GM18873 (cell line): Measurements from ENCODE around the gene NELFB.
A peak's percentile ranks its signal among the peaks of the same experiment; 100 is the strongest.

Experiments used
- ATAC-seq: cut with Tn5 transposase; IDR thresholded peaks from one replicate; pipeline ENCODE4 v1.9.1; 2021; ENCODE audit warnings: mild to moderate bottlenecking, moderate library complexity, moderate number of reproducible peaks; ENCODE audit not compliant: unreplicated experiment, low FRiP score

NELFB gene

DNA sequence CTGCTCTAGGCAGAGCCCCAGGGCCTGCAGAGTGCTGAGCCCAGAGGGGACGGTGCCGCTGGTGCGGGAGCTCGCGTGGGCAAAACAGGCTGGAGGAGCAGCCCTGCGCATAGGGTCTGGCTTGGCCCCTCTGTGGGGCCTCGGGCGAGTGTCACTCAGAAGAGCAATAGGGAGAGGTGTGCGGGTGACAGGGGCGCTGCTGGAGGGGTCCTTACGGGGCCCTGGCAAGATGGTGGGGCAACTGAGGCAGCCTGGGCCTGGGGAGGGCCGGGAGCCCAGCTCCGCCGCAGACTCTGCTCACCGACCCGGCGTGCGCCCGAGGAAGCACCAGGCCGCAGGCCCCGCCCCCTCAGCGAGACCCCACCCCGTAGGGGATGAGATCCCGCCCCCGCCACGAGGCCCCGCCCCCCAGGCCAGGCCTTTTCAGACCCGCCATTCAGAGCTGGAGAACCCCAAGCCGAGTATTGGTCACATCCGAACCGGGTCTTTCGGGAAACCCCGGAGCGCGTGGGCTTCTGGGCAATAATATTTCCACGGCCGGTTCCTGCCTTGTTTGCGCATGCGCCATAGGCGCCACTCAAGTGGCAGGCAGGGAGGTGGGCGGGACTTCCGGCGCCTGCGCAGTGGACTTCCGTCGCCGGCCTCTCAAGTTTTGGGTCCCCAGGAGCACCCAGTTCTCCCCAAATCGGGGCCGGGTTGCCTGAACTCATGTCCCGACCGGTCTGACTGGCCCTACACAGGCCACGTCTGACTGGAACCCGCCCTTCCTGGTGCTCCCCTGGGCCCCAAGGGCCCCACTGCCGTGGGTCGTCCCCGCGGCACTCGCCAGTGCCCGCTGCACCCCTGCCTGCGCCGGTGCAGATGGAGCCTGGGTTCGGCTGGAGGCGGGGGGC is 31.8 kb upstream of the NELFB start:
- peak; percentile 64 for ATAC-seq

- no peak for ATAC-seq
These were observed 30.1 kb upstream of the NELFB start, which contains the start of gene CYSRT1 for GRCh38 chr9:137224830-137225694. CYSRT1 (plus strand) TSS chr9:137225174; CDS start chr9:137225622, 448 bp downstream.

DNA sequence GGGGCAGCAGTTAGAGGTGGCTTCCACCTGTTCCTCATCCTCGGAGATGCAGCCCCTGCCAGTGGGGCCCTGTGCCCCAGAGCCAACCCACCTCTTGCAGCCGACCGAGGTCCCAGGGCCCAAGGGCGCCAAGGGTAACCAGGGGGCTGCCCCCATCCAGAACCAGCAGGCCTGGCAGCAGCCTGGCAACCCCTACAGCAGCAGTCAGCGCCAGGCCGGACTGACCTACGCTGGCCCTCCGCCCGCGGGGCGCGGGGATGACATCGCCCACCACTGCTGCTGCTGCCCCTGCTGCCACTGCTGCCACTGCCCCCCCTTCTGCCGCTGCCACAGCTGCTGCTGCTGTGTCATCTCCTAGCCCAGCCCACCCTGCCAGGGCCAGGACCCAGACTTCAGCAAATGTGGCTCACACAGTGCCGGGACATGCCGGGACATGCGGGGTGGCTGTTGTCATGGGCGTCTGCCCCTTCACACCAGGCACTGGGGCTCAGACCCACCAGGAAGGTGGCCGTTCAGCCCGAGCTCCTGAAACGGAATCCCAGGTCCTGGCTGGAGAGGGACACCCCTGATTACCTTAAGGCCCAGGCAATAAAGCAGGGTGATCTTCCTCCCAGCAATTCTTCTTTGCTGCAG is 29.3 kb upstream of the NELFB start:
- no peak for ATAC-seq

- ATAC-seq: no peak
These were observed 28.6 kb upstream of the NELFB start for GRCh38 chr9:137226338-137227053.

DNA sequence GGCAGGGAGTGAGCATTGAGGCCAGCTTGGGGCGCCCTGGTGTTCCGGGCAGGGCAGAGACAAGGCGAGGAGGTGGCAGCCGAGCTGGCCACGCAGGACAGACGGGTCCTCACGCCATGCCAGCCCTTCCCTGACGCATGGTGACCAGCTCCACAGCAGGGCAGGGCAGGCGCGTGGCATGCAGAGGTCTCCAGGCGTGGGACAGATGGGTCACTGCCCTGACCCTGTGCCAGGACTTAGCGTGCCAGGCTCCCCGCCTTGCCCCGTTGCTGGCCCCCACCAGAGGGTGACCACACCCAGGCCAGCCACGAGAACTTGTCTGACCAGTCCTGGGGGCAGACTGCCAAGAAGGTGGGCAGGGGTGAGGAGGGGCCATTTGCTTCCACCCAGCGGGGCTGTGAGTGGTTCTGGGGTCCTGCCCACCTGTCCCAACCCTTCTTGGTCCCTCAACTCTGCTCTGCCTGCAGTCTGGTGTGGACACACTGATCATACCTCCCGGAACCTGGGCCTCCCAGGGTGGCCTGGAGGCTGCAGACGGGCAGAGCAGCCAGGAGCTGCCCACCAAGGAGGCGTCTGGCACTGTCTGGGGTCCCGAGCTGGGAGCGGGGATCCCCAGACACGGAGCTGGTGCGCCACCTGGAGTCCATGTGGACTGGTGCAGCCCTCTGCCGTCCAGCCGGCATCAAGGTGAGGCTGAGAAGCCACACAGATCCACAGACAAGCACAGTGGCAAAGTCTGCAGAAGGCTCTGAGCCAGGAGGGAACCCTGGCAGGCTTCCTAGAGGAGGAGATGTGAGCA is 27.9 kb upstream of the NELFB start, which contains the start of gene RNF224:
Gene RNF224 (plus strand): TSS at position 449 of the 799 bp plus-strand sequence. CDS start 834 bp downstream, outside the sequence.
- ATAC-seq: no peak

GRCh38 chr9:137227853-137228505 is 27.1 kb upstream of the NELFB start:
- ATAC-seq: no peak

DNA sequence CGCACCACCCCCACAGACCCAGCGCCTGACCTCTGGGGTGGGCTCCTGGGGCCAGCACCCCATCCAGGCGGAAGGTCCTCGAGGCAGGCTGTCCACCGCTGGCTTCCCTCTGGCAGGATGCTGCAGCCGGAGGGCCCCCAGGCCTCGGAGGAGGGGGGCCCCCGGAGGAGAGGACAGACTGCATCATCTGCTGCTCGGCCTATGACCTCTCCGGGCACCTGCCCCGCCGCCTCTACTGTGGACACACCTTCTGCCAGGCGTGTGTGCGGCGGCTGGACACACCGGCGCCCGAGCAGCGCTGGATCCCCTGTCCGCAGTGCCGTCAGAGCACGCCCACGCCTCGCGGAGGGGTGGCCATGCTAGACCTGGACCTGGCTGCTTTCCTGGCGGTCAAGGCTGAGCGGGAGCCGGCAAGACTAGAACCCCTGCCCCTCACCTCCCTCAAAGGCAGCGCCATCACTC is 26.6 kb upstream of the NELFB start:
- ATAC-seq: no peak

DNA sequence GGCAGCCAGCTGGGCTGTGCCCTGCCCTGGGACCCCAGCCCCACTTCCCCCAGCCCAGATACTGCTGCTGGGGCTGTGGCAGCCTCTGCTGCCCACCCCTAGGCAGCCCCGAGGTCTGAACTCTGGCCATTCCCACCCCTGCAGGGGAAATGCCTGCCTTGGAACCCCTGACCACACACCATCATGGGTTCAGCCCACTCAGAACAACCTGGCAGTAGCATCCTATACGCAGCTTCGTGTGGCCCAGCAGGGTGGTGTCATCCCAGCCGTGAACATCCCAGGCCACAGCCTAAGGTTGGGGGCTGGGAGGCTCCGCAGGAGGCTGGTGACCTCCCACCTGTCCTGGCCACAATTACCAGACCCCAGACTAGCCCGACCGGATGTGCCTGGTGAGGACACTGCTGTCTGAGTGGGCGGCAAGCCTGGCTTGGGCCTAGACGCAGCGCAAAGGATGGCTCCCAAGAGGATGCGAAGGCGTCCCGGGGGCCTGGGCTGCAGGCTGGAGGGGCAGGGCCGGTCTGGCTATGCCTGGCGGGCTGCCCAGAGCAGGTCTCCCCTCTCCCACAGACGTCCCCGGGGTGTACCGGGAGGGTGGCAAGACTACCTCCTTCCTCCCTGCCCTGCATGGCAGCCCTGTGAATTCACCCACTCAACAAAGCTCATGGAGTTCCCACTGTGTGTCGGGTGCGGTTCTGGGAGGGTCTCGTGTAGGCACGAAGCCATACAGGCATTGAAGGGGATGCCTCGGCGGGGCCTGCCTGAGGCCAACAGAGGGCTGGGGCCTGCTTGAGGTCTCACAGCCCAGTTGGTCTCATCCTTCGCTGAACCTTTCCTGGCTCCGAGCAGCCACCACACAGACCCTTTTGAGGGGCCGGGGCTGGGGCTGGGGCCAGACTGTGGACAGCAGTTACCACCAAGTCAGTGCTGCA is 25.9 kb upstream of the NELFB start:
- no peak for ATAC-seq

- ATAC-seq: no peak
These were observed 25.0 kb upstream of the NELFB start for GRCh38 chr9:137229903-137230704.

- no peak for ATAC-seq
These were observed 24.3 kb upstream of the NELFB start, which contains the start of gene SLC34A3 for GRCh38 chr9:137230705-137231371. SLC34A3 (plus strand) TSS chr9:137230901; CDS start chr9:137231703, 802 bp downstream.

DNA sequence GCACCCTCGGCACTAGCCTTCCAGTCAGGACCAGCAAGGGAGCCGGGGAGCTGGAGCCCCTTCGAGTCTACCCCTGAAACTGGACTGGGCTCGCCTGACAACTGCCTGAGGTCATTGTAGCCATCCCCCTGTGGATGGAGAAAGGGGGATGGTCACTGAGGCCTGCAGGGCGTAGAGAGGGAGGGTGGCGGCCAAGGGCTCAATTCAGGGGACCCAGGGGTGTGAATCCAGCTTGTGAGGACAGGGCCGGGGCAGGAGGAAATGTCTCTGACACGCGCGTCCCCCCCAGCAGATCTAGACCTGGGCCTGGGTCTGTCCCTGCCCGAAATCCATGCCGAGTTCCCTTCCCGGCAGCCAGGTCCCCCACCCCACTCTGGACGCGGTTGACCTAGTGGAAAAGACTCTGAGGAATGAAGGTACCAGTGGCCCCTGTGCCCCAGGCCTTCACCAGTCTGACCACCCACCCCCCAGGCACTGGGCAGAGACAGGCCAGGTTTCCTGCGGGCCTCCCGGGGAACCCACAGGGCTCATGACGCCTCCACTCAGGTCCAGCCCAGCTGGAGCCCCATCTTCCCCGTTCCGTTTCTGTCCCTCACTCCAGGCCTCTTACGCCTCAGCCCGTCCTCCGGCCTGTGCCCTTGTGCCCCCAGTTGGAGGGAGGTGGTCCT is 23.6 kb upstream of the NELFB start:
- no peak for ATAC-seq

DNA sequence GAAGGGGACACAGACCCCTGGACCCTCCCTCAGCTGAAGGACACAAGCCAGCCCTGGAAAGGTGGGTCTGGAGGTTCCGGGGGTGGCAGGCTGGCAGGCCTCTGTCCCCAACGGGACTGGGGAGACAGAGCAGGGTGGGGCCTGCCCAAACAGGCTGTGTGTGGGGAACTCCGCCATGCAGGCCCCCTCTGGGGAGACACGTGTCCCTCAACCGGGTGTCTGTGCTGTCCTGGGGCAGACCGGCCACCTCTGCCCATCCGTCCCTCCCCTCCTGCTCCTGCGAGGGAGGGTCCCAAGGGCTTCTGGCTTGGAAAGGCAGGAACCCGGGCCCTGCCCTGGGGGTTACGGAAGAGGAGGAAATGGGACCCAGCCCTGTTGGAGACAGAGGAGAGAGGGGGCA is 23.0 kb upstream of the NELFB start:
- no peak for ATAC-seq

GRCh38 chr9:137232510-137232909 is 22.6 kb upstream of the NELFB start:
- no peak for ATAC-seq

DNA sequence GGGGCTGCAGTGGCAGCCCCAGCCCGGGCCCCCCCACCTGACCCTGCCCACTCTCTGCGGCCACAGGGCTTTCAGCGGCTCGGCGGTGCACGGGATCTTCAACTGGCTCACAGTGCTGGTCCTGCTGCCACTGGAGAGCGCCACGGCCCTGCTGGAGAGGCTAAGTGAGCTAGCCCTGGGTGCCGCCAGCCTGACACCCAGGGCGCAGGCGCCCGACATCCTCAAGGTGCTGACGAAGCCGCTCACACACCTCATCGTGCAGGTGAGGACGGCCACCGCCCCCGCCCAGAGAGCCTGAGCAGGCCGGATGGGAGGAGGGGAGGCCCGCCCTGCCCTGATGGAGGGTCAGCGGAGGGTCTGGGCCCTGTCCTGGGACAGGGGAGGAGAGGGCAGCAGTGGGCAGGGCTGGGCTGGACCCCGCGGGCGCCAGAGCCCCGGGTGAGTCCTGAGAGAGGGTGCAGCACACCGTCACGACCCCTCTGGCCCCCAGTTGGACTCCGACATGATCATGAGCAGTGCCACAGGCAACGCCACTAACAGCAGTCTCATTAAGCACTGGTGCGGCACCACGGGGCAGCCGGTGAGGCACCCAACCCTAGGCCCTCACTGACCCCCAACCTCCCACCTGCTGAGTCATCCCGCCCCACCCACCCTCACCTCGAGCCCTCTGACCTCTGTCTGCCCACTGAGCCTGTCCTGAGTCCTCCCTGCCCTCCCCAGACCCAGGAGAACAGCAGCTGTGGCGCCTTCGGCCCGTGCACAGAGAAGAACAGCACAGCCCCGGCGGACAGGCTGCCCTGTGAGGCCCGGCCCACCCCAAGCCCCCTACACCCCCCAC is 21.8 kb upstream of the NELFB start:
- ATAC-seq: no peak
